ENCODE measurements around the gene NME7. TPM values are rescaled to one million over a fixed set of nuclear protein-coding genes. Genes with fewer than 3 reads are reported as not detected.

Gene NME7
- total RNA-seq, 1 donor from 2014 or later: 25.7 TPM

GRCh38 chr1:169100651-169101088, 266.9 kb downstream of the NME7 start:
- Mint-ChIP-seq H3K4me3 (no peak overlapping the region), H3K36me3 (ENCODE audit: low read depth) (no peaks in the 10 kb centered on the region), H3K27me3 (ENCODE audit: low read depth) (peaks cover 4% of the 10 kb centered on the region), H3K9me3 (no peaks in the 10 kb centered on the region), H3K27ac (ENCODE audit: unreplicated experiment) (no peak overlapping the region), H3K4me1 (peaks cover 14% of the 10 kb centered on the region)
- DNase-seq (ENCODE audit: low read depth, low spot score): no peak
- TF ChIP-seq CTCF (conservative IDR thresholded peaks at IDR 0.05): no peak

- TF ChIP-seq CTCF (conservative IDR thresholded peaks at IDR 0.05): no peak
- Mint-ChIP-seq H3K27ac (ENCODE audit: unreplicated experiment) (no peak overlapping the region), H3K4me3 (no peak overlapping the region), H3K36me3 (ENCODE audit: low read depth) (no peaks in the 10 kb centered on the region), H3K4me1 (peaks cover 13% of the 10 kb centered on the region), H3K27me3 (ENCODE audit: low read depth) (peaks cover 4% of the 10 kb centered on the region), H3K9me3 (no peaks in the 10 kb centered on the region)
- no peak for DNase-seq (ENCODE audit: low read depth, low spot score)
Observed at GRCh38 chr1:169100208-169100607, 267.4 kb downstream of the NME7 start.

- no peak overlapping the region for H3K4me3 Mint-ChIP-seq
- TF ChIP-seq CTCF (conservative IDR thresholded peaks at IDR 0.05): no peak
- no peak overlapping the region for H3K27ac Mint-ChIP-seq (ENCODE audit: unreplicated experiment)
- DNase-seq (ENCODE audit: low read depth, low spot score): no peak
- H3K27me3 Mint-ChIP-seq (ENCODE audit: low read depth): no peaks in the 10 kb centered on the region
- no peaks in the 10 kb centered on the region for H3K36me3 Mint-ChIP-seq (ENCODE audit: low read depth)
- no peaks in the 10 kb centered on the region for H3K9me3 Mint-ChIP-seq
- H3K4me1 Mint-ChIP-seq: peaks cover 10% of the 10 kb centered on the region
Observed at GRCh38 chr1:169099561-169099960, 268.0 kb downstream of the NME7 start.

GRCh38 chr1:169098380-169098779, 269.2 kb downstream of the NME7 start:
- no peak for DNase-seq (ENCODE audit: low read depth, low spot score)
- TF ChIP-seq CTCF (conservative IDR thresholded peaks at IDR 0.05): no peak
- H3K27ac Mint-ChIP-seq (ENCODE audit: unreplicated experiment): no peak overlapping the region
- no peaks in the 10 kb centered on the region for H3K9me3 Mint-ChIP-seq
- H3K4me1 Mint-ChIP-seq: peaks cover 10% of the 10 kb centered on the region
- no peaks in the 10 kb centered on the region for H3K27me3 Mint-ChIP-seq (ENCODE audit: low read depth)
- no peaks in the 10 kb centered on the region for H3K36me3 Mint-ChIP-seq (ENCODE audit: low read depth)
- H3K4me3 Mint-ChIP-seq: no peak overlapping the region

- H3K27me3 Mint-ChIP-seq (ENCODE audit: low read depth): peaks cover 3% of the 10 kb centered on the region
- no peaks in the 10 kb centered on the region for H3K9me3 Mint-ChIP-seq
- H3K4me1 Mint-ChIP-seq: peaks cover 13% of the 10 kb centered on the region
- H3K36me3 Mint-ChIP-seq (ENCODE audit: low read depth): no peaks in the 10 kb centered on the region
- DNase-seq (ENCODE audit: low read depth, low spot score): no peak
- H3K27ac Mint-ChIP-seq (ENCODE audit: unreplicated experiment): no peak overlapping the region
- no peak for TF ChIP-seq CTCF (conservative IDR thresholded peaks at IDR 0.05)
- H3K4me3 Mint-ChIP-seq: no peak overlapping the region
Observed at GRCh38 chr1:169094897-169095569, 272.6 kb downstream of the NME7 start.

All from neural crest cell (in vitro differentiated cells).